Superior temporal gyrus (tissue), 1 donor: ENCODE results near the gene BDKRB2.
"Not testable (repeated sequence)": the region's sequence is repeated elsewhere in the genome, so short reads cannot be mapped to it uniquely, and the experiment has no call there.

Source experiments
- DNase-seq: peaks from one replicate; pipeline ENCODE4 v3.0.0-alpha.2; 2016; ENCODE audit errors: extremely low spot score

Gene BDKRB2

GRCh38 chr14:96224480-96225096 lies 19.9 kb downstream of the BDKRB2 start:
- no peak for DNase-seq

GRCh38 chr14:96225213-96225612 lies 20.6 kb downstream of the BDKRB2 start:
- DNase-seq: no peak

- no peak for DNase-seq
Observed at GRCh38 chr14:96225745-96226151, 21.1 kb downstream of the BDKRB2 start.

GRCh38 chr14:96227428-96227827 lies 22.8 kb downstream of the BDKRB2 start:
- DNase-seq: no peak

GRCh38 chr14:96229315-96229714 lies 24.7 kb downstream of the BDKRB2 start:
- no peak for DNase-seq

GRCh38 chr14:96231056-96231455 lies 26.4 kb downstream of the BDKRB2 start:
- DNase-seq: no peak

GRCh38 chr14:96231526-96232130 lies 27.0 kb downstream of the BDKRB2 start:
- DNase-seq: no peak

GRCh38 chr14:96232506-96232905 lies 27.9 kb downstream of the BDKRB2 start:
- no peak for DNase-seq

- no peak for DNase-seq
Observed at GRCh38 chr14:96233661-96234060, 29.0 kb downstream of the BDKRB2 start.

GRCh38 chr14:96235426-96235825 lies 30.8 kb downstream of the BDKRB2 start:
- no peak for DNase-seq

GRCh38 chr14:96237641-96238040 lies 33.0 kb downstream of the BDKRB2 start:
- no peak for DNase-seq

- no peak for DNase-seq
Observed at GRCh38 chr14:96238676-96239265, 34.1 kb downstream of the BDKRB2 start.

- no peak for DNase-seq
Observed at GRCh38 chr14:96239711-96240141, 35.1 kb downstream of the BDKRB2 start.

GRCh38 chr14:96240641-96241040 lies 36.0 kb downstream of the BDKRB2 start:
- no peak for DNase-seq

GRCh38 chr14:96242126-96242525 lies 37.5 kb downstream of the BDKRB2 start:
- no peak for DNase-seq

GRCh38 chr14:96243785-96244184 lies 39.1 kb downstream of the BDKRB2 start:
- DNase-seq: peak; percentile 78

- not testable (repeated sequence) for DNase-seq
Observed at GRCh38 chr14:96245074-96245473, 40.4 kb downstream of the BDKRB2 start.

- no peak for DNase-seq
Observed at GRCh38 chr14:96245710-96246538, 41.3 kb downstream of the BDKRB2 start.

- DNase-seq: peak; percentile 17
Observed at GRCh38 chr14:96246539-96246847, 41.9 kb downstream of the BDKRB2 start.

GRCh38 chr14:96247031-96247430 lies 42.4 kb downstream of the BDKRB2 start:
- DNase-seq: no peak

- no peak for DNase-seq
Observed at GRCh38 chr14:96249029-96249428, 44.4 kb downstream of the BDKRB2 start.

GRCh38 chr14:96250485-96250884 lies 45.8 kb downstream of the BDKRB2 start:
- no peak for DNase-seq
